ENCODE results near the gene SIK2.
"Not testable (repeated sequence)": the region's sequence is repeated elsewhere in the genome, so short reads cannot be mapped to it uniquely, and the experiment has no call there.

Gene SIK2

DNA sequence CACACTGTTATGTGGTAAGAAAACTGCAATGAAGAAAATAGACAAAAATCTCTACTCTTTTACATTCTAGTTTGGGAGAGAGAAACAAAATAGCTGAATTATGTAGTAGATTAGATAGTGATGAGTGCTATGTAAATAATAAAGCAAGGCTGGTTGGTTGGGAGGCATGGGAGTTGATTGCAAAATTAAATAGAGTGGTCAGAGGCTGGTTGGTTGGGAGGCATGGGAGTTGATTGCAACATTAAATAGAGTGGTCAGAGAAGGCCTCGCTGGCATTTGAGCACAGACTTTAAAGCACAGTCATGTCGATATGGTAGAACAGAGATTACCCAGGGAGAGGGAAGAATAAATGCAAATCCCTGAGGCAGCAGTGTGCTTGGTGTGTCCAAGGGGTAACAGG is 22.4 kb downstream of the SIK2 start:
- DNase-seq (ENCODE audit: low read depth in 2 of 2): no peak

DNA sequence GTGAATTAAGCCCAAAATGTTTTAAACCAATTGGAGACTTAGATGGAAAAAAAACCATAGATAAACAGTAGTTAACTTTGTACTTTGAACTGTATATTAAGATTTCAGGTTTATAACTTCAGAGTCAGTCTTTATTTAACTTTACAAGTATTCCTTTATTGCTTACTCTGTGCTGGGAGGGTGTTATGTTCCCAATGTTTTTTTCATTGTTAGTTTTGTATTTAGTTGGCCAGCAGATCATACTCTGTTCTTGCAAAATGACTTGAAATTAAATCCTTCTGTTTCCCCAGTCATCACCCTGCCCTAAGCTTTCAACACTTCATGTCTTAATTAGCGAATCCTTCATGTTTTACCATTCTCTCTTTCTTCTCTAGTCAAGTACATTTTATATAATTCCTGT is 25.3 kb downstream of the SIK2 start:
- DNase-seq (ENCODE audit: low read depth in 2 of 2): no peak

DNA sequence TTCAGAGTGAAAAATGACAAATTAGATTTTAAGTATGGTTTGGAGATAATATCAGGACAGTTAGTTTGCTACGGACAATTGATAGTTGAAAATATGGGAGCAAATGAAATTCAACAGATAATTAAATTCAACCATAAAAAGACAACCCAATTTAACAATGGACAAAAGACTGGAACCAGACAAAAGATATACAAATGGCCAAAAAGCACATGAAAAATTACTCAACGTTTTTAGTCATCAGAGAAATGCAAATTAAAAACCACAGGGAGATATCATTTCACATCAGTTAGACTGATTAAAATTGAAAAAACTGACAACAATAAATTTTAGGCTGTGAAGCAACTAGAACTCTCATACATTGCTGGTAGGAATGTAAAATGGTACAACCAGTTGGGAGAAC is 27.2 kb downstream of the SIK2 start:
- no peak for DNase-seq (ENCODE audit: low read depth in 2 of 2)

DNA sequence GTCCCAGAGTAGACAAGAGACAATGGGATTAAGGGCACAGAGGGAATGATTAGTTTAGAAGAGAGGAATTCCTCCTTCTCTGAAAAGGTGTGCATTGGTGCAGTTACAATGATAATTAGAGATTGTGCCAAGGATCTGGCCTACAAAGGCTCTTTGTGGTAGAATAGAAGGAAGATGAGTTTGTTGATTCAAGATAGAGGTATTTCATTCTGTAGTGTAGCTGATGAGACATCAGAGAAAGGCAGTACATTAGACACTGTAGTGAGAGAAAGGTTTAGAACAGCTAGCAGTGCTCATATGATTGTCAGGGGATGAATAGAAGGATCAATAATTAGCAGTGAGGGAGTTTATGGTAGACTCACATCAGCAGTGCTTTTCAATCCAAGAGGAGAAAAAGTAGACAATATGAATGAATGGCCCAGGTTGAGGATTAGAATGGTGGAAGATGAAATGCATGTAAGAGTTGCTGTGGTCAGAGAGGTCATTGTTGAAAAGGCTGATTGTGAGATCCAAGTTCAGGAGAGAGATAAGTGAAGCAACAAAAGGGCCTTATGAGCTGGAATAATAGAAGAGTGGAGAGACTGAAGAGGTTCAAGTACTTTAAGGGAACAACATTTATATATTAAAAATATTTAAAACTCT is 28.9 kb downstream of the SIK2 start:
- no peak for DNase-seq (ENCODE audit: low read depth in 2 of 2)

DNA sequence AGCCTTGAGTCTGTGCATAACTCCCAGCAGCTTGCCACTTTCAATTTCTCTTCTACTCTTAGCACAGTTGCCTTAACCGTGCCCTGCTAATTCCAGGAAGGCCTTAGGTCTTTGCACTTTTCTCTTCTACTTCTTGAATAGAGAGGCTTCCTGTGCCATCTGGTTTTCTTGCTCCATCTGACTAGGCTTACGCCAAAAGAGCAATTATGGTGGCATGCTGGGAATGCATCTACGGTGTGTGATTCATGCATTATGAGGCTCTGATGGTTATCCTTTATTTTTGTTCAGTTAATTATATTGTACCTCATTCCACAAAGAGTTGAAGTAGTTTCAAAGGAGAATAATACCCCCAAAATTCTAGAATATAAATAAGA is 29.4 kb downstream of the SIK2 start:
- DNase-seq (ENCODE audit: low read depth in 2 of 2): no peak

DNA sequence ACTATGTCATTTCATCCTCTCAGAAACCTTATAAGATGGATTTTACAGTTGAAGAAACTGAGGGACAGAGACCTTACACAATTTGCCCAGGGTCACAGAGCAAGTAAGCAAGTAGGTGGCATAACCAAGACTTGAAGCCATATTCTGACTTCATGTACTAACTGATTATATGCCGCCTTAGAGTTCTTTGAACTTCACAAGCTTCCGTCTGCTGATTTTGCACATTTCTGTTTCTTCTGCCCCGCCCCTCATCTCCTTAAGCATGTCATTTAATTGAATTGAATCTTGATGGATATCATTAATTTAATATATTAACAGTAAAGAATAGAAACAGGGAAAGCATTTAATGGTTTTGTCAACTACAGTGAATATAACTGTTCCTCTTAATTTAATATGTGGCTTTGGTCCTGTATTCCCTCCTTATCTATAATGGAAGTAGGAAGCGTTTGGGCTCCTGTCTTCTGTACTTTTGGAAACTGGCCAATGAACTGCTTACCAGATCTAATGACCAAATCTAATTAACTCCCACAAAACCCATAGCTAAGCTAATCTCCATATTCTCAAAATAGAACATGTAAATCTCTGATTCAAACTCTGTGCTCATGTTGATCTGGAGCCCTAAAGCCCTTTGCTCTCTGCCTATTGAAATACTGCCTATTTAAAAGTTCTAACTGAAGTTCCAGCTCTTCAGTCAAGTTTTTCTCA is 30.4 kb downstream of the SIK2 start:
- no peak for DNase-seq (ENCODE audit: low read depth in 2 of 2)

DNA sequence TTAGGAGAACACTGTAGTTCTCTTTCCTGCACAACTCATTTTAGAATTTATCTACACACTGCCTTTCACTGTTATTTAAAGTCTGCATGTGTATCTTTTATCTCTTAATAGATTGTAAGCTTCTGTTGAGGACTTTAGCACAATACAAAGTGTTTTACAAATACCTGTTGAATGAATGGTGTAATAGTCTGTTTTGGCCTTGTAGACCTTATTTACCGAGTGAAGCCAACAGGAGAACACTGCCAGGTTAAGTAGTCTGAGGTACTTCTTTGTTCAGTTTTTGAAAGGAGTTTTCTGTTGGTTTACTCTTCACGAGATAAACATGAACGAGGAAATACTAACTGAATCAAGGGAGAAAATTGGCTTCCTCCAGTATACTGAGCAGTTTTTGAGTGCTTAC is 31.0 kb downstream of the SIK2 start:
- DNase-seq (ENCODE audit: low read depth in 2 of 2): no peak

DNA sequence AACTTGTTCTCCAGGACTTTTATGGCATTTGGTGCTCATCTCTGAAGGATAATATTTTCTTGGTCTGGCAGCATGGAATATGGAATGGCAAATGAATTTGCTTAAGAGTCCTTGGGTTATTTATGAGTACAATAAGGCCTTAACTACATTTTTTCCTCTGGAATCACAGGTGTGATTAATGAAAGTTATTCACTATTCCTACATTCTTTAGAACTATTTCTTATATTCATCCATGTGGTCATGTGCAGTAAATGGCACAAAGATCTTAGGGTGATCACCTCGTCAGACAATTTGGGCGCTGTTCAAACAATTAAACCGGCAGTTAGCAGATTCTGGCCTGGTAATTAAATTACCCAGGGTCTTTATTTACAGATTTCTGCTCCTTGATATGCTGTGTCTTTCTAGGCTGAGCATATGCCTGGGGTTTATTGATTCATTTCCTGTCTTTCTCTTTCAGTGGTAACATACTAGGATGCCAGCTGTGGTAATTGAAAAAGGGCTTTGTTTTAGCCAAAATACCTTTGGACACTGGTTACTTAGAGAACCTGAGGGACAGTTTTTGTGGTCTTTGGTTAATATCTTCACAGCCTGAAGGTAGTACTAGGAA is 31.6 kb downstream of the SIK2 start:
- no peak for DNase-seq (ENCODE audit: low read depth in 2 of 2)

DNA sequence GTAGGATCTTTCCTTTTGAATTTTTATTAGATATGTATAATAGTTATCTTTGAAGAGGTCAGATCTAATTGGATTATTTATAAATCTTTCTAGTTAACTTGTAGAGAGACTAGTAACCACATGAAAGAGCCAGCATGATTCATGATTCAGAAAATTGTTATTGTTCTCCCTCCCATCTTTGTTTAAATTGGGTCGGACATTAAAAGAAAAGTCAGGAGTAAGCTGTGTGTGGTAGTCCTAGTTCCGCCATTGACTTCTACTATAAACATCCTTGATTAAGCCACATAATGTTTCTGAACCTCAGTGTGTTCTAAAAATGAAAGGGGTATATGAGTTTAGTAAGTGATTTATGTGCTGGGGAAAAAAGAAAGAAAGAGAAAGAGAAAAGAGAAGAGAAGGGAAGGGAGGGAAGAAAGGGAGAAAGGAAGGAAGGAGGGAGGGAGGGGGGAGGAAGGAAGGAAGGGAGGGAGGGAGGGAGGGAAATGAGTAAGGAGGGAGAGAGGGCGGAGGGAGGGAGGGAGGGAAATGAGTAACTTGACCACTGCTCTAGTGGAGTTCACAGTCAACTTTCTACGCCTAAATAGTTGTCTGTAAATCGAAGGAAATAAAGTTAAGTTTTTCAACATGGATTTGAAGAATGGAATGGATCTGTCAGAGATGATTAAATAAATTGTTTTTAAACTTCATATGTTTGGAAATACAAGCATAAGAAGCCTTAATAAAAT is 32.9 kb downstream of the SIK2 start:
- no peak for DNase-seq (ENCODE audit: low read depth in 2 of 2)

DNA sequence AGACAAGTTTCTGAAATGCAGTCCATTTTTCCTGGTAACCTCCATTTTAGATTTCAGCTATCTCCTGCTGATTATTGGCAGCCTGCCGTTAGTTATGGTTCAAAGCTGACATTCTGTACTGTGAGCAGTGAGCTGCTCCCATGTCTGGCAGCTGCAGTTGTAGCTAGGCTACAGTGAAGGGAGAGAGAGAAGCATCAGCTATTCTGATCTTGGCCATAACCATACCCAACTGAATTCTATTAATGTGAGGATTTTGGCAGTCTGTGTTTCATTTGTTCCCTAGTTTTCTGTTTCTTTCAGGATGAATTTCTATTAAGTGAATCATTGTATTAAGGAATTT is 33.4 kb downstream of the SIK2 start:
- no peak for DNase-seq (ENCODE audit: low read depth in 2 of 2)

DNA sequence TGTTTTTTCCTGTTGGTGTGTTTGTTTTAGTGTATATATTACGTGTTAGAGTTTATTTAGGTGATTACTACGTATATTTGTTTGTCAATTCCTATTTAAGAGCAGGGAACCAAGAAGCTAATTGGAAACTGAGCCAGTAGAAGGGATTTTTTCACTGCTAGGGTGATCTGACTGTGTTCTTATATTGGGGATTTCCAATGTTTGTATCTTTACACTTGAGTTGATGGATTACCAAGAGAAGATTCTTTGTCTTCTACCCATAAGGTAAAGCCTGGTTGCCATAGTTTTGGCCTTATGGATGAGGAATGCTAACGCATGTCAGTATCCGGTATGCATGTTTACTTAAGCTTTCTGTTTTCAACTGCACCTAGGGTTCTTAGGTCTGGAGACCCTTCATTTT is 35.6 kb downstream of the SIK2 start:
- DNase-seq (ENCODE audit: low read depth in 2 of 2): no peak

DNA sequence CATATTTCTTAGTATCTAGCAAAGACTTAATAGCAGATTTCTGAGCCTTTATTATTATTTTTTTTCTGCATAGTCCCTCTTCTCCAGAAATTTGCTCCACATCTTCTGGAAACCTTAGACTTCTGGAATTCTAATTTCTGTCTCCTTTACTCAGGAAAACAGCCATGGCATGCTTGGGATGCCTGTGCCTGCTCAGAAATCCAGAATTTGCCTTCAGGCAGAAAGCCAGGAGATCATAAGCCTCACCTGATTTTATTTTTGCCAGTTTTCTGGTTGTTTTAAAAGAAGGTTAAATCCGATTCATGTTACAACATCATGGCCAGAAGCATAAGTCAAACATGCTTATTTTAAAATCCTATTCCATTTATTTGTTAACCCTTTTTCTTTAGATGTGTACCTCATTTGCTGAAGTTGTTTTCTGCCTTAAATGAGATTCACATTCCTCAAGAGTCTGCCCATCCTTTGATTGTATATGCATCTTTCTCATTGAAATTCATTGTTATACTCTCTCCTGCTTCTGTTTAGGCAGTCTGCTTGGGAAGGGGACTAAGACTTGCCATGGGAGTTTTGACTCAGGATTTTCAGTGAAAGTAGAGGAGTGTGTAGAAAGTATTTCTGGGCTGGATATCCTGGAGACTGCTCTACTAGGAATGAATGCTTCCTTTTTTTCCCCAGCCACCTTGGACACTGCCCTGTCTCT is 37.1 kb downstream of the SIK2 start:
- no peak for DNase-seq (ENCODE audit: low read depth in 2 of 2)

DNA sequence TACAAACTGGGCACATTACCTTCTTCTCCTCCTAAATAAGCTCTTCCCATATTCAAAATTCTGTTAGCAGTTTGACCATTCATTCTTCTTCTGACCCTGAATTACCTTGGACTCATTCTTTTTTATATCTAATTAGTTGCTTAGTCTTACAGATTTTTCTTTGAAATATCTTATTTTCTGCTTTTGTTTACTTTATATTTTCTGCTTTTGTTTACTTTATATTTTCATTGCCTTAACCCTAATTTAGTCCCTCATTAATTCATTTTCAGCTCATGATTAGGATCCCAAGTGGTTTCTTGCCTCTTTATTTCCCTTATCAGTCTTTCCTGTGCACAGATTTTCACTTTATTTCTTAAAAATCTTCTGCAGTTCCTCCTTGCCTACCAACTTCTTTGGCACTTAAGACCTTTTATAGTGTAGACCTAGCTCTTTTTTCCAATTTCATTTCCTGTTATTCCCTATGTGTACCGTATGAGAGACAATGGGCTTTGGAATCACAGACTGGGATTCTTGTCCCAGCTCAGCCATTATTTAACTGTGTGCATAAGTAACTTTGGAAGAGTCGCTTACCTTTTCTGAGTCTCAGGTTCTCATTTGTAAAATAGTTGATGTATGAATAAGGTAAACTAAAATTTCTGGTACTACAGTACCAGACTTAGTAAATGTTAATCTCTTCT is 39.2 kb downstream of the SIK2 start:
- DNase-seq (ENCODE audit: low read depth in 2 of 2): no peak

DNA sequence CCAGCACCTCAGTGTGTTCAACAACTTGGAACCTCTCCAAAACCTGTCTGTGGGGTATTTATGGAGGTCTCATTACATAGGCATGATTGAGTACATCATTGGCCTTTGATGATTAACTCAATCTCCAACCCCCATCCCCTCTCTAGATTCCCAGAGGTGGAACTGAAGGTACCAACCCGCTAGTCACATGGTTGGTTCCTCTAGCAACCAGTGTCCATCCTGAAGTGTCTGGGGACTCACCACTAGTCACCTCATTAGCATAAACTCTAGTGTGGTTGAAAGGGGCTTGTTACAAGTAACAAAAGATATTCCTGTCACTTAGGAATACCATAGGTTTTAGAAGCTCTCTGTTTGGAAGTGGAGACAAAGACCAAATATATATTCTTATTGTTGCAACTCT is 40.3 kb downstream of the SIK2 start:
- no peak for DNase-seq (ENCODE audit: low read depth in 2 of 2)

DNA sequence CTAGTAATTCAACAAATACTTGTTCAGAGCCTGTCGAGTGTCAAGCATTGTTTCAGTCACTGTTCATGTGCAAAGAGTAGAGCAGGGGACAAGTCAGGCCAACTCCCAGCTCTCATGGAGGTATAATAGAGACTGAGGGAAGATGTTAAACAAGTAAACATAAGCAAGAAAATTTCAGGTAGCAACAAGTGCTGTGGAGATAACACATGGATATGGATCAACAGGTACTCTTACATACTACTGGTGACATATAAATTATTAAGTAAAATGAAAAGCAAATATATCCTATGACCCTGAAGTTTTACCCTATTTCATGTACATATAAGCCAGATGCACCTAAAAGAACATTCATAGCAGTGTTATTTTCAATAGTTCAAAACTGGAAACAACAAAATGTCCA is 42.7 kb downstream of the SIK2 start:
- DNase-seq (ENCODE audit: low read depth in 2 of 2): no peak

DNA sequence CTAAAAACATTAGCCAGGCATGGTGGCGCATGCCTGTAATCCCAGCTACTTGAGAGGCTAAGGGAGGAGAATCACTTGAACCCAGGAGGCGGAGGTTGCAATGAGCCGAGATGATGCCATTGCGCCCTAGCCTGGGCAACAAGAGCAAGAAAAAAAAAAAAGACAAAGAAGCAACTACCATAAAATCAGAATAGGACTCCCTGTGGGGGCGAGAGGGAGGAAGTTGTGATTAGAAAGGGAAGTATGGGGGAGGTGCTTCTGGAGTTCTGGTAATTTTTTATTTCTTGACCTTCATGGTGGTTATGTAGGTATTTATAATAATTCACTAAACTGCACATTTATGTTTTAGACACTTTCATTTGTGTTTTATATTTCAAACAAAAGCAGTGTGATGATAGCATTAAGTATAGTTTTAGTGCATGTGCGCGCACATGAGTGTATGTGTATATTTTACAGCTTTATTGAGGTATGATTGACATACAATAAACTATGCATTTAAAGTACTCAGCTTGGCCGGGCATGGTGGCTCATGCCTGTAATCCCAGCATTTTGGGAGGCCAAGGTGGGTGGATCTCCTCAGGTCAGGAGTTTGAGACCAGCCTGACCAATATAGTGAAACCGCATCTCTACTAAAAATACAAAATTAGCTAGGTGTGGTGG is 43.5 kb downstream of the SIK2 start:
- no peak for DNase-seq (ENCODE audit: low read depth in 2 of 2)

DNA sequence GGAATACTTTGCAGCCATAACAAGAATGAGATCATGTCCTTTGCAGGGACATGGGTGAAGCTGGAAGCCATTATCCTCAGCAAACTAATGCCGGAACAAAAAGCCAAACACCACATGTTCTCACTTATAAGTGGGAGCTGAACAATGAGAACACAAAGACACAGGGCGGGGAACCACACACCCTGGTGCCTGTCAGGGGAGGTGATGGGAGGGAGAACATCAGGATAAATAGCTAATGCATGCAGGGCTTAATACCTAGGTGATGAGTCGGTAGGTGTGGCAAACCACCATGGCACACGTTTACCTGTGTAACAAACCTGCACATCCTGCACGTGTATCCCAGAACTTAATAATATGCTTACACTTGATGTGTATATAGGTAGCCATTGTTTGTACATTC is 49.1 kb downstream of the SIK2 start:
- DNase-seq (ENCODE audit: low read depth in 2 of 2): not testable (repeated sequence)

DNA sequence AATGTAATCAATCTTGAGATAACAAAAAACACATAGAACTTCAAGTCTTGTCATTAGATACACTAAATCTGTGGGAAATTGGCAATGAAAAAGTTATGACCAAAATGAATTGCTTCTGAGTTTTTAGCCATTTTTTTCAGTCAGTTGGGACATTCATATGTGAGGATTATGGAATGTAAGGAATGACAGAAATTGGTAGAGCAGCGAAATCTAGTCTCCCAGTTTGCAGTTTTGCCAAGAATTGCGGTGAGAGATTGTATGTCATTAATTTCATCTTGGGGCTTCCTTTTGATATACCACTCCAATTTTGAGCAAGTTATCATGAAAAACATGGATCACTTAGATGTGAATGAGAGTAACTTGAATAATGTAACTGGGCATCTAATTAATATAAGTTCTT is 49.9 kb downstream of the SIK2 start:
- no peak for DNase-seq (ENCODE audit: low read depth in 2 of 2)

DNA sequence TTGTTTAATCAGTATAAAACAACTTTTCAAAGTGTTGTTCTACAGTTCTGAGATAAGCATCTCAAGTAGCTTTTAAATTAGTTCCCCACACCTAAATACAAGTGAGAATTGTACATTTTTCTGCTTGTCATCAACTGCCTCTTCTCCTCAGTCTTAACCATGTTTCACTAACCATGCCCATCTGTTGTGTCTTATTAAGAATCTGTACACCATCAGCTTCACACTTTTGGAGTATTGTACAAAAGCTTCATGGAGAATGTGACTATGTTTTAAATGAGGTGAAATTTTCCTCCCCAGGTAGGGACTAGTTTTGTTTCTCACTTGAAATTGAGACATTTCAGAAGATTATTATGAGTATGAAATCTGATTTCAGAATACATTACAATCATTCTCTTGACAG is 52.4 kb downstream of the SIK2 start:
- DNase-seq (ENCODE audit: low read depth in 2 of 2): no peak

DNA sequence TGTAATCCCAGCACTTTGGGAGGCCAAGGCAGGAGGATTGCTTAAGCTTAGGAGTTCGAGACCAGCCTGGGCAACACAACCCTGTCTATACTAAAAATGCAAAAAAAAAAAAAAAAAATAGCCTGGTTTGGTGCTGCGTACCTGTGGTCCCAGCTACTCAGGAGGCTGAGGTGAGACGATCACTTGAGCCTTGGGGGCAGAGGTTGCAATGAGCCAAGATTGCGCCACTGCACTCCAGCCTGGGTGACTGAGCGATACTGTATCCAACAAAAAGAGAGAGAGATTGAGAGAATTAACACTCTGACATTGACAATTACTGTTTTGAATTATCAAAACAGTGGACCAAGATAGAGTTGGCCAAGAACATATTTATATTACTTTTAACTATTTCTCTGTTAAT is 53.7 kb downstream of the SIK2 start:
- DNase-seq (ENCODE audit: low read depth in 2 of 2): no peak

DNA sequence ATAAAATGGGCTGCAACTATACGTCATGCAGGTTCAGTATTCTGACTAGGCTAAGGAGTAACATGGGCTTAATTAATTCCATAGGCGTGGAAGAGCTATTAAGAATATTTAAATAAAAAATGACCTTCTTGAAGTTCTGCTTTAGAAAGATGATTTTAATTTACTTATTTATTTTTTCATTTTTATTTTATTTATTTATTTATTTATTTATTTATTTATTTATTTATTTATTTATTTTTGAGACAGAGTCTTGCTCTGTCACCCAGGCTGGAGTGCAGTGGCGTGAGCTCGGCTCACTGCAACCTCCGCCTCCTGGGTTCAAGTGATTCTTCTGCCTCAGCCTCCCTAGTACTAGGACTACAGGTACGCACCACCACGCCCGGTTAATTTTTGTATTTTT is 55.7 kb downstream of the SIK2 start:
- DNase-seq (ENCODE audit: low read depth in 2 of 2): not testable (repeated sequence)
